Neural crest cell (in vitro differentiated cells): ENCODE measurements around the gene RIOX2. TPM values are rescaled to one million over a fixed set of nuclear protein-coding genes. Genes with fewer than 3 reads are reported as not detected.
A peak's percentile ranks its signal among the peaks of the same experiment; 100 is the strongest.

ENCODE experiments used
- DNase-seq: peaks from one replicate; pipeline ENCODE4 v3.0.0; 2021; ENCODE audit warnings: low read depth, mixed read lengths, low spot score
- H3K27ac Mint-ChIP-seq: one replicate; pipeline ENCODE4 v1.8.0; 2021; ENCODE audit warnings: mild to moderate bottlenecking, mixed read lengths; ENCODE audit not compliant: unreplicated experiment
- H3K27me3 Mint-ChIP-seq: 2 replicates; pipeline ENCODE4 v1.8.0; 2021; ENCODE audit warnings: low read depth, mild to moderate bottlenecking, mixed read lengths
- H3K36me3 Mint-ChIP-seq: 2 replicates; pipeline ENCODE4 v1.8.0; 2021; ENCODE audit warnings: low read depth, mild to moderate bottlenecking, mixed read lengths
- H3K4me1 Mint-ChIP-seq: 2 replicates; pipeline ENCODE4 v1.8.0; 2021; ENCODE audit warnings: mixed read lengths
- H3K4me3 Mint-ChIP-seq: one replicate; pipeline ENCODE4 v1.8.0; 2021; ENCODE audit warnings: mild to moderate bottlenecking, mixed read lengths
- H3K9me3 Mint-ChIP-seq: 2 replicates; pipeline ENCODE4 v1.8.0; 2021; ENCODE audit warnings: mixed read lengths
- total RNA-seq: library from RNA; stranded (reverse); gene quantifications from 2 replicates; pipeline ENCODE4 v1.2.1, GENCODE V29; 2021
- TF ChIP-seq, protein P1 (sequence below): fragments of 200-600 bp; sonication (generic); conservative IDR thresholded peaks from 2 replicates; pipeline ENCODE4 v1.5.0; 2021; ENCODE audit warnings: antibody characterized with exemption, mild to moderate bottlenecking

Gene RIOX2
- total RNA-seq, 1 donor from 2014 or later = 21.0 TPM

DNA sequence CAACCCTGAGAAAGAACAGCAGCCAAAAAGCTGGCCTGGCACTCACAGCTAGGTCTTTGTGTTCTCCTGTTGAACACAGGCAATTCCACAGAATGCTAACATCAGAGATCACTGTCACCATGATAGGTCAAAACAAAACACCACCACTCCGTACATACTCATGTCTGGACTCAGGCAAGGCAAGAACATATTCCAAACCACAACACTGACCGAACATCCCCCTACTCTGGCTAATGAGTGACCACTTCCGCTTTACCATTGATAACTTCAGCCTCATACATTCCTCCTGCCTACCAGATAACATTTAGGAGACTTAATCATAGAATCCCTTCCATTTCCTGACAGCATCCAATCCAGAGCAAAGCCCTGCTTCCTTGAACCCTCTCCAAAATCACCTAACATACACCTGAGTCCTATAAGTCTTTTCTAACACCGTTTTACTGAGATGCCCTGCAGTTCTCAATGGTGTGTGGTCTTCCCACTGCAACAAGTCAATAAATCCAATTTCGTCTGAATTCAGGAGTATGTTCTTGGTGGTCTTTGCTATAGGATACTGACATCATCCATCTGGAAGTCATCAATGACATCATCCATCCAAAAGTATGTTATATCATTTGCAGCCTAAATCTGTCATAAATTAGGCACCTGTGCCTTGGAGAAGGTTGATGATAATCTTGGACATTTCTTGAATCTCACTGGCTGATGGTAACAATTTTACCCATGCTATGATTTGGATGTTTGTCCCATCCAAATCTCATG lies 23.7 kb downstream of the RIOX2 start:
- TF ChIP-seq, protein P1, sequence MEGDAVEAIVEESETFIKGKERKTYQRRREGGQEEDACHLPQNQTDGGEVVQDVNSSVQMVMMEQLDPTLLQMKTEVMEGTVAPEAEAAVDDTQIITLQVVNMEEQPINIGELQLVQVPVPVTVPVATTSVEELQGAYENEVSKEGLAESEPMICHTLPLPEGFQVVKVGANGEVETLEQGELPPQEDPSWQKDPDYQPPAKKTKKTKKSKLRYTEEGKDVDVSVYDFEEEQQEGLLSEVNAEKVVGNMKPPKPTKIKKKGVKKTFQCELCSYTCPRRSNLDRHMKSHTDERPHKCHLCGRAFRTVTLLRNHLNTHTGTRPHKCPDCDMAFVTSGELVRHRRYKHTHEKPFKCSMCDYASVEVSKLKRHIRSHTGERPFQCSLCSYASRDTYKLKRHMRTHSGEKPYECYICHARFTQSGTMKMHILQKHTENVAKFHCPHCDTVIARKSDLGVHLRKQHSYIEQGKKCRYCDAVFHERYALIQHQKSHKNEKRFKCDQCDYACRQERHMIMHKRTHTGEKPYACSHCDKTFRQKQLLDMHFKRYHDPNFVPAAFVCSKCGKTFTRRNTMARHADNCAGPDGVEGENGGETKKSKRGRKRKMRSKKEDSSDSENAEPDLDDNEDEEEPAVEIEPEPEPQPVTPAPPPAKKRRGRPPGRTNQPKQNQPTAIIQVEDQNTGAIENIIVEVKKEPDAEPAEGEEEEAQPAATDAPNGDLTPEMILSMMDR = no peak
- no peaks in the 10 kb centered on the region for H3K4me1 Mint-ChIP-seq
- no peak overlapping the region for H3K4me3 Mint-ChIP-seq
- H3K36me3 Mint-ChIP-seq = peaks cover 15% of the 10 kb centered on the region
- no peaks in the 10 kb centered on the region for H3K9me3 Mint-ChIP-seq
- H3K27me3 Mint-ChIP-seq = no peaks in the 10 kb centered on the region
- H3K27ac Mint-ChIP-seq = no peak overlapping the region
- DNase-seq = no peak

DNA sequence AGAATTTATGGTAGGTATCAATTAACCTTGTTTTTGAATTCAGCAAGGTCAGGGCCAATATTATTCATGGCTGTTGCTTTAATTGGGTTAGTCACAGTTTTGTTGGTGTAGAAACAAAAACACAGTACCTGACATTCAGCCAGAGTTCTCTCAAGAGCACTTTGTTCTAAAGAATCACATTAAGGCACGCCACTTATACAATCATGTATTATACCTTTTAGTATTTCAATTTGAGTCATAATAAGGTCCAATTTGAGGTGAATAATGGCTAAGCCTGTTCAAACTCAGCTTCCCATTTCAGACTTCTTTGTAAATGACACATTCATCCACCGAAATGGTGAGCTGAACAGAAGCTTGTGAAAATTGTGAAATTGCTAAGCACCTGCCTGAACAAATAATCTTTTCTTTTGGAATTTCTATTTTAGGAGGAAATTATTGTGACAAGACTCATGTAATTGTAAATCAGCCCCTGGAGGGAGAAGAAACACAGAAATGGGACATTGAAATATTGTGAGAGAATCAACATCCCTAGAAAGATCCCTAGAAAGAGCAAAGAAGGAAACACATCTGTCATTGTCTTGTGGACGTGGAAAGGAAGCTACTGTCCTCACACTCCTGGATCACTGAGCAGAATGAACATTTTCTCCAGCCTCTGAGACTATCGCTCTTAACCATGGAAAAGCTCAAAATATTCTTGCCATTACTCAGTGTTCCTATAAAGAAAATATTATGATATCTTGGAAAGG lies 29.3 kb downstream of the RIOX2 start:
- no peak overlapping the region for H3K27ac Mint-ChIP-seq
- TF ChIP-seq, protein P1 = no peak
- peaks cover 8% of the 10 kb centered on the region for H3K36me3 Mint-ChIP-seq
- H3K9me3 Mint-ChIP-seq = no peaks in the 10 kb centered on the region
- H3K4me3 Mint-ChIP-seq = no peak overlapping the region
- DNase-seq = no peak
- peaks cover 5% of the 10 kb centered on the region for H3K4me1 Mint-ChIP-seq
- no peaks in the 10 kb centered on the region for H3K27me3 Mint-ChIP-seq

DNA sequence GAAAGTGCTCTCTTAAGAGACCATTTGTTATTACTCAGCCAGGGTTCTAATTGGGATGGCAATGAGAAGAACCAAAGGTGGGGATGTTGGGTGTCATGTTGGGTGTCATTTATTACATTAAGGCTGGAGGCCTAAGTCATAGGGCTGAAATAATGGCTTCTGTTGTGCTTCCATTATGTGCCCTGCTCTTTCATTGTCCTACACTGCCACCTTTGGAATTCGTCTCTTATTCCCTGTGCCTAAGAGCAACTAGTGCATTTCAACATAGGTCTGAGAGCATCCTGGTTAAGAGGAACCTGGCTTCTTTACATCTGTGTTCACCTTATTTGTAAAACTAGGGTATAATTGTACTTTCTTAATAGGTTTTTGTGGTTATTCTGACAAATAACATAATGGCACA lies 32.2 kb downstream of the RIOX2 start:
- H3K4me3 Mint-ChIP-seq = no peak overlapping the region

DNA sequence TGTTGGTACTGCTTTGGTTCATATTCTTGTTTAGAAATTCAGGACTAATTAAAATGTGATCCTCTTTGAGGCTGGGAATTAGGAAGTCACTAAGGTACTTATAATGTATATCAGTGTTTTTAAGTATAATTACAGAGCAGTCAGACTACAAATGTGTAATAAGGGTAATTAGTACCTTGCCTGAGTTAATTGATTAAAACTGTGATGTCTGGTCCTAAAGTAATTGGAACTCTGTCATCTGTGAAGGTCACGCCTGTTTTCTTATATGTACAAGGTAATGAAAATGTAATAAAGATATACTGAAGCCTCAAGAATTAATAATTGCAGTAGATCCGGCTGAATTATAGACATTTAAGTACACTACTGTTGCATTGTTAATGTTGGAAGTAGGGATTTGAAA lies 32.8 kb downstream of the RIOX2 start:
- TF ChIP-seq, protein P1 = no peak
- H3K27me3 Mint-ChIP-seq = no peaks in the 10 kb centered on the region
- H3K9me3 Mint-ChIP-seq = no peaks in the 10 kb centered on the region
- no peak overlapping the region for H3K4me3 Mint-ChIP-seq
- no peak for DNase-seq
- peaks cover 5% of the 10 kb centered on the region for H3K4me1 Mint-ChIP-seq
- H3K36me3 Mint-ChIP-seq = peaks cover 11% of the 10 kb centered on the region
- H3K27ac Mint-ChIP-seq = no peak overlapping the region

More for the DNA sequence above, 32.2 kb downstream of the RIOX2 start:
- no peak for DNase-seq
- Mint-ChIP-seq H3K27ac (peak overlapping the region; percentile 58), H3K9me3 (no peaks in the 10 kb centered on the region), H3K36me3 (peaks cover 11% of the 10 kb centered on the region), H3K4me1 (peaks cover 5% of the 10 kb centered on the region), H3K27me3 (no peaks in the 10 kb centered on the region)
- TF ChIP-seq, protein P1 = no peak

DNA sequence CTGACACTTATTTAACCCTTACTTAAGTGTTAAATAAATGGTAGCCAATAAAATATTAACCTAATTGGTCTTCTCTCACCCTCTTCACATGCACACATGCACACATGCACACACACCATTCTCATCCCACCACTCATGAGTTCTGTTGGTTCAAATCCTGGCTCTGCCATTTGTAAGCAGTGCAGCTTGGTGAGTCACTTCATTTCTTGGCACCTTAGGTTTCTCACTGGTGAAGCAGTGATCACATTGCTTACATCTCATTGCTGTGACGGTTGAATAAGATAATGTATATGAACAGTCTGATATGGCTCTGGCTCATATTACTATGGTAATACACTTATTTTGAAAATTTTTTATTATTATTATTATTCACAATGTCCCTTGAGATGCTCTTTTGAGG lies 33.8 kb downstream of the RIOX2 start:
- Mint-ChIP-seq H3K27me3 (no peaks in the 10 kb centered on the region), H3K4me1 (peaks cover 5% of the 10 kb centered on the region), H3K9me3 (no peaks in the 10 kb centered on the region), H3K4me3 (no peak overlapping the region), H3K36me3 (peaks cover 11% of the 10 kb centered on the region), H3K27ac (no peak overlapping the region)
- TF ChIP-seq, protein P1 = no peak
- no peak for DNase-seq
